SK-N-SH (cell line): ENCODE measurements around the gene CDC42EP4.

Experiments
- EP300 ChIP-seq, 2 experiments: IDR thresholded peaks; 2 replicates each; pipeline versions ENCODE4 v1.4.0 to v1.6.1; 2012; ENCODE audit warnings: borderline replicate concordance in 1 of 2, low read depth in 1 of 2, low read length in 1 of 2
- EZH2phosphoT487 ChIP-seq: fragments of 200-600 bp; sonication (generic); IDR thresholded peaks from 2 replicates; pipeline ENCODE4 v1.6.1; 2017; ENCODE audit warnings: low read depth, mixed run types, mild to moderate bottlenecking, antibody characterized with exemption, moderate library complexity, borderline replicate concordance
- MEF2A ChIP-seq: IDR thresholded peaks from 2 replicates; pipeline ENCODE4 v1.4.0; 2012; ENCODE audit warnings: low read depth, borderline replicate concordance
- TAF1 ChIP-seq: IDR thresholded peaks from 2 replicates; pipeline ENCODE4 v1.6.1; 2012; ENCODE audit warnings: low read depth, mild to moderate bottlenecking, low read length, moderate library complexity, borderline replicate concordance
- TCF12 ChIP-seq: IDR thresholded peaks from 2 replicates; pipeline ENCODE4 v1.4.0; 2012
- YY1 ChIP-seq: IDR thresholded peaks from 2 replicates; pipeline ENCODE4 v1.4.0; 2012; ENCODE audit warnings: low read depth, mild to moderate bottlenecking
- TF ChIP-seq, protein P1 (sequence below): fragments of 200-600 bp; sonication (generic); IDR thresholded peaks from 2 replicates; pipeline ENCODE4 v1.6.1; 2017; ENCODE audit warnings: antibody characterized with exemption, mild to moderate bottlenecking, moderate library complexity

DNA sequence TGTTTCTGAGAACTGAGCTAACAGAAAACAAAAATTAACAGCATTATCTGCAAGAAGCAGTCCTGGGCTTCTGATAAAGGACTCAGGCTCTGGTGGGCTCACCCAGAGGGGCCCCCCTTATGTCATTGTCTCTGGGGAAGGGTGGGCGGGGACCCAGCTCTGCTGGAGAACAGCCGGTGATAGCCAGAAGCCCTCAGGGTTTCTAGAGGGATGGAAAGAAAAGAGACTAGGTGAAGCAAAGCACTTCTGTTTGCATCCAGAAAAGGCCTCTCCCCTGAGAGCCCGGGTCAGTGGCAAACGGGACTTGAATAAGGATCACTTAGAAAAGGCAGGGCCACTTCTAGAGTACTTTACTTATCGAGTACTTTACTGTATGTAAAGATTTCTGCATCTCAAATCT is 7.0 kb upstream of the CDC42EP4 start:
- TF ChIP-seq, protein P1, sequence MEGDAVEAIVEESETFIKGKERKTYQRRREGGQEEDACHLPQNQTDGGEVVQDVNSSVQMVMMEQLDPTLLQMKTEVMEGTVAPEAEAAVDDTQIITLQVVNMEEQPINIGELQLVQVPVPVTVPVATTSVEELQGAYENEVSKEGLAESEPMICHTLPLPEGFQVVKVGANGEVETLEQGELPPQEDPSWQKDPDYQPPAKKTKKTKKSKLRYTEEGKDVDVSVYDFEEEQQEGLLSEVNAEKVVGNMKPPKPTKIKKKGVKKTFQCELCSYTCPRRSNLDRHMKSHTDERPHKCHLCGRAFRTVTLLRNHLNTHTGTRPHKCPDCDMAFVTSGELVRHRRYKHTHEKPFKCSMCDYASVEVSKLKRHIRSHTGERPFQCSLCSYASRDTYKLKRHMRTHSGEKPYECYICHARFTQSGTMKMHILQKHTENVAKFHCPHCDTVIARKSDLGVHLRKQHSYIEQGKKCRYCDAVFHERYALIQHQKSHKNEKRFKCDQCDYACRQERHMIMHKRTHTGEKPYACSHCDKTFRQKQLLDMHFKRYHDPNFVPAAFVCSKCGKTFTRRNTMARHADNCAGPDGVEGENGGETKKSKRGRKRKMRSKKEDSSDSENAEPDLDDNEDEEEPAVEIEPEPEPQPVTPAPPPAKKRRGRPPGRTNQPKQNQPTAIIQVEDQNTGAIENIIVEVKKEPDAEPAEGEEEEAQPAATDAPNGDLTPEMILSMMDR, result no peak
- TF ChIP-seq YY1, result no peak
- no peak for TF ChIP-seq EP300 (IDR thresholded peaks at IDR 0.05; ENCODE audit: borderline replicate concordance in 1 of 2, low read depth in 1 of 2, low read length in 1 of 2)
- TF ChIP-seq MEF2A, result no peak
- no peak for TF ChIP-seq TAF1
- TF ChIP-seq EZH2phosphoT487, result no peak
- no peak for TF ChIP-seq TCF12
